HG02852 (cell line): ENCODE results near the gene IGDCC3.

Source experiments
- ATAC-seq: cut with Tn5 transposase; IDR thresholded peaks from one replicate; pipeline ENCODE4 v1.9.1; 2021; ENCODE audit warnings: mild to moderate bottlenecking, moderate library complexity; ENCODE audit not compliant: unreplicated experiment

IGDCC3 gene

GRCh38 chr15:65389226-65389625, 11.4 kb upstream of the IGDCC3 start:
- ATAC-seq = no peak

- no peak for ATAC-seq
Measured at GRCh38 chr15:65388306-65389080, 10.7 kb upstream of the IGDCC3 start.

- ATAC-seq = no peak
Measured at GRCh38 chr15:65386886-65387285, 9.1 kb upstream of the IGDCC3 start.

- ATAC-seq = no peak
Measured at GRCh38 chr15:65386376-65386775, 8.6 kb upstream of the IGDCC3 start.

- no peak for ATAC-seq
Measured at GRCh38 chr15:65385870-65386258, 8.1 kb upstream of the IGDCC3 start.

GRCh38 chr15:65384895-65385869, 7.4 kb upstream of the IGDCC3 start:
- ATAC-seq = peak; percentile 65

- ATAC-seq = no peak
Measured at GRCh38 chr15:65384505-65384894, 6.7 kb upstream of the IGDCC3 start.

- ATAC-seq = no peak
Measured at GRCh38 chr15:65383991-65384390, 6.2 kb upstream of the IGDCC3 start.

- no peak for ATAC-seq
Measured at GRCh38 chr15:65383456-65383855, 5.7 kb upstream of the IGDCC3 start.

- no peak for ATAC-seq
Measured at GRCh38 chr15:65382921-65383320, 5.1 kb upstream of the IGDCC3 start.

GRCh38 chr15:65382146-65382491, 4.3 kb upstream of the IGDCC3 start:
- ATAC-seq = no peak

GRCh38 chr15:65381445-65382145, 3.8 kb upstream of the IGDCC3 start:
- ATAC-seq = no peak

GRCh38 chr15:65379986-65380385, 2.2 kb upstream of the IGDCC3 start:
- ATAC-seq = no peak

- ATAC-seq = no peak
Measured at GRCh38 chr15:65377105-65377975, 462 bp downstream of the IGDCC3 start.

- no peak for ATAC-seq
Measured at GRCh38 chr15:65376767-65377104, 1.1 kb downstream of the IGDCC3 start.

- no peak for ATAC-seq
Measured at GRCh38 chr15:65375871-65376607, 1.8 kb downstream of the IGDCC3 start.

- ATAC-seq = no peak
Measured at GRCh38 chr15:65374821-65375401, 2.9 kb downstream of the IGDCC3 start.

GRCh38 chr15:65374334-65374733, 3.5 kb downstream of the IGDCC3 start:
- ATAC-seq = no peak

- ATAC-seq = no peak
Measured at GRCh38 chr15:65373163-65373651, 4.6 kb downstream of the IGDCC3 start.

- no peak for ATAC-seq
Measured at GRCh38 chr15:65372787-65373067, 5.1 kb downstream of the IGDCC3 start.
